Natural killer cell (primary cell): Measurements from ENCODE around the gene MYBPH. TPM values are rescaled to one million over a fixed set of nuclear protein-coding genes. Genes with fewer than 3 reads are reported as not detected.

Experiments used
- ATAC-seq, 3 donors: fragments of 150-1000 bp in 2 of 3; fragments of 200-7000 bp in 1 of 3; cut with Tn5 transposase; 1 replicate in 1 of 3; 2 replicates in 2 of 3; pipeline ENCODE4 v1.10.0; 2021; ENCODE audit warnings: mild to moderate bottlenecking in 2 of 3, moderate library complexity in 2 of 3
- DNase-seq, 2 donors: peaks; one replicate each; pipeline versions ENCODE4 v3.0.0 to v3.0.0-alpha.2; 2013 to 2021; ENCODE audit warnings: mixed read lengths in 1 of 2
- H3K27ac ChIP-seq: one replicate; pipeline ENCODE4 v1.5.1; 2013; ENCODE audit warnings: mild to moderate bottlenecking, low read length
- H3K27me3 ChIP-seq: one replicate; pipeline ENCODE4 v1.6.1; 2013; ENCODE audit warnings: low read length; ENCODE audit not compliant: control insufficient read depth, insufficient read depth
- H3K36me3 ChIP-seq: one replicate; pipeline ENCODE4 v1.6.1; 2013; ENCODE audit warnings: low read length; ENCODE audit not compliant: control insufficient read depth, insufficient read depth
- H3K4me1 ChIP-seq: one replicate; pipeline ENCODE4 v1.6.1; 2013; ENCODE audit warnings: low read length; ENCODE audit not compliant: control insufficient read depth, insufficient read depth
- H3K4me3 ChIP-seq: one replicate; pipeline ENCODE4 v1.5.1; 2013; ENCODE audit warnings: low read length
- H3K9me3 ChIP-seq: one replicate; pipeline ENCODE4 v1.6.1; 2013; ENCODE audit warnings: low read length; ENCODE audit not compliant: control insufficient read depth, insufficient read depth
- H3K27ac Mint-ChIP-seq, 2 donors: one replicate each; pipeline ENCODE4 v1.8.0; 2022; ENCODE audit warnings: mild to moderate bottlenecking in 2 of 2, mixed read lengths in 2 of 2, moderate library complexity in 1 of 2
- H3K27me3 Mint-ChIP-seq, 2 donors: one replicate each; pipeline ENCODE4 v1.8.0; 2022; ENCODE audit warnings: low read depth in 2 of 2, mixed read lengths in 2 of 2
- H3K36me3 Mint-ChIP-seq: one replicate; pipeline ENCODE4 v1.8.0; 2022; ENCODE audit warnings: mixed read lengths
- H3K4me1 Mint-ChIP-seq, 2 donors: one replicate each; pipeline ENCODE4 v1.8.0; 2022; ENCODE audit warnings: mixed read lengths in 2 of 2
- H3K4me3 Mint-ChIP-seq: one replicate; pipeline ENCODE4 v1.8.0; 2022; ENCODE audit warnings: mild to moderate bottlenecking, moderate library complexity, mixed read lengths
- H3K9me3 Mint-ChIP-seq, 2 donors: one replicate each; pipeline ENCODE4 v1.8.0; 2022; ENCODE audit warnings: mixed read lengths in 2 of 2
- WGBS: methylation state at CpG from one replicate; pipeline ENCODE4 v1.1.7; 2013; ENCODE audit warnings: missing lambda C conversion rate; ENCODE audit not compliant: insufficient coverage; 5-methylcytosine and 5-hydroxymethylcytosine counted together
- intact Hi-C: fragments of 100-400 bp; cut with micrococcal nuclease; formaldehyde crosslinking; loops from one replicate; pipeline ENCODE4 v1.14.2; 2022
- total RNA-seq, 4 donors: library from RNA; stranded (reverse); fragments of 120-200 nt in 1 of 4; gene quantifications; one replicate each; pipeline versions ENCODE4 v1.2.3 to v1.2.4, GENCODE V29; 2013 to 2022
- TF ChIP-seq, protein P1 (sequence below): fragments of 200-600 bp; IDR thresholded peaks from one replicate; pipeline ENCODE4 v1.8.0; 2022; ENCODE audit warnings: antibody characterized with exemption

Gene MYBPH
- total RNA-seq, 3 donors from 2014 or later (not counting 1 experiment from before 2014, with no cell fraction given), result not detected

DNA sequence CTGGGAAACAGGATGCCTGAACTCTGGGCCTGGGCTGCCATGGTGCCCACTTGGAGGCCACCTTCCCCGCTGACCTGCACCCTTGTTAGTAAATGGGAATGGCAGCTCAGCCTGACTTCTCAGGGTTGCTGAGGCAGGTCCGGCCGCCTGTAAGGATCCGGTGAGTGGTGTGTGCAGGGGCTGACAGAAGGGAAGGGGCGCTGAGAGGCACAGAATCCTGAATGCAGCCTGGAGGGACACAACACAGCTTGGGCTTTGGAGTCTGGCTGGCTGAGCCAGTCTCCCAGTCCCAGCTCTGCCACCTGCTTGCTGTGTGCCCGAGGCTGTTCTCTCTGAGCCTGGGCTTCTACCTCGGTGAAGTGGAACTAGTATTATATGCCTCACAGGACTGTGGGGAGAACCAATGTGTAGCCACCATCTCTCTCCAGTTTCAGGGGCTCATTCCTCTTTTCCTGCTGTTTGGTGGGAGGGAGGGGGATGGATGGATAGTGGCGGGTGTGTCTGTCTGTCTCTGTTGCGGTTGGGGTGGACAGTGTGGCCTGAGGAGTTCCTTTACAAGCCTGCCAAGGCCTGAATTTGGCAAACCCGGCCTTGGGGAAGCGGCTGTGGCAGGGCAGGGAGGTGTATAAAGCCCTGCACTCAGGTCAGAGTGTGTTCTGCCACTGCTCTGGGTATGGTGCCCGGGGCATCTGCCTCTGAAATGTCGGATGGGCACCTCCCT lies 30.1 kb downstream of the MYBPH start:
- H3K27ac Mint-ChIP-seq, result no peak overlapping the region
- H3K4me1 Mint-ChIP-seq, result no peaks in the 10 kb centered on the region
- 76% methylated on average over 13 of the region's 13 CpGs for WGBS
- intact Hi-C loops, result no loop called here
- H3K27ac ChIP-seq, result no peak overlapping the region
- DNase-seq (no peak), ATAC-seq (no peak)
- H3K4me3 ChIP-seq, result no peak overlapping the region
- H3K27me3 ChIP-seq, result no peaks in the 10 kb centered on the region
- no peak overlapping the region for H3K4me3 Mint-ChIP-seq
- no peaks in the 10 kb centered on the region for H3K9me3 Mint-ChIP-seq
- H3K27me3 Mint-ChIP-seq, result peaks cover 0 to 5% of the 10 kb centered on the region in 2 donors
- no peaks in the 10 kb centered on the region for H3K4me1 ChIP-seq
- H3K36me3 ChIP-seq, result no peaks in the 10 kb centered on the region
- no peaks in the 10 kb centered on the region for H3K9me3 ChIP-seq
- no peaks in the 10 kb centered on the region for H3K36me3 Mint-ChIP-seq
- TF ChIP-seq, protein P1, sequence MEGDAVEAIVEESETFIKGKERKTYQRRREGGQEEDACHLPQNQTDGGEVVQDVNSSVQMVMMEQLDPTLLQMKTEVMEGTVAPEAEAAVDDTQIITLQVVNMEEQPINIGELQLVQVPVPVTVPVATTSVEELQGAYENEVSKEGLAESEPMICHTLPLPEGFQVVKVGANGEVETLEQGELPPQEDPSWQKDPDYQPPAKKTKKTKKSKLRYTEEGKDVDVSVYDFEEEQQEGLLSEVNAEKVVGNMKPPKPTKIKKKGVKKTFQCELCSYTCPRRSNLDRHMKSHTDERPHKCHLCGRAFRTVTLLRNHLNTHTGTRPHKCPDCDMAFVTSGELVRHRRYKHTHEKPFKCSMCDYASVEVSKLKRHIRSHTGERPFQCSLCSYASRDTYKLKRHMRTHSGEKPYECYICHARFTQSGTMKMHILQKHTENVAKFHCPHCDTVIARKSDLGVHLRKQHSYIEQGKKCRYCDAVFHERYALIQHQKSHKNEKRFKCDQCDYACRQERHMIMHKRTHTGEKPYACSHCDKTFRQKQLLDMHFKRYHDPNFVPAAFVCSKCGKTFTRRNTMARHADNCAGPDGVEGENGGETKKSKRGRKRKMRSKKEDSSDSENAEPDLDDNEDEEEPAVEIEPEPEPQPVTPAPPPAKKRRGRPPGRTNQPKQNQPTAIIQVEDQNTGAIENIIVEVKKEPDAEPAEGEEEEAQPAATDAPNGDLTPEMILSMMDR, result no peak

DNA sequence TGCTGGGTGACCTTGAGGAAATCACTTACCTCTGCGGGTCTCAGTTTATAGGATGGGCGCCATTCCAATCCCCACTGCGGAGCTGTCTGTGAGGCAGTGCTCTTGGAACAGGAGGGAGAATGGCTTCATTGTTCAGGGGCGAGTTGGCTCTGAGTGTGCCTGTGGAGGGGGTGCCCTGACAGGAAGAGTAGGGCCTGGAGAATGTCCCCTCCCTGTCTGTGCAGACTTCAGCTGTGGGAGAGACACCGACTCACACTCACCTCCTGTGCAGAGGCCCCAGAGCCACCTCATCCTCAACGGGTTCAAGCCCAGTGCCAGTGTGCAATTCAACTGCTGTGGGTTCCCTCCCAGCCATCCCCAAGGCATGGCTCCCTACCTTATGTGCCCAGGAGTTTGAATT lies 31.0 kb downstream of the MYBPH start:
- no peak overlapping the region for H3K4me3 Mint-ChIP-seq
- Histone ChIP-seq H3K27me3 (no peaks in the 10 kb centered on the region), H3K27ac (no peak overlapping the region), H3K4me3 (no peak overlapping the region), H3K36me3 (no peaks in the 10 kb centered on the region), H3K4me1 (no peaks in the 10 kb centered on the region), H3K9me3 (no peaks in the 10 kb centered on the region)
- peaks cover 0 to 3% of the 10 kb centered on the region in 2 donors for H3K27me3 Mint-ChIP-seq
- WGBS, result 87% methylated on average over 6 of the region's 6 CpGs
- no peak for ATAC-seq
- no peaks in the 10 kb centered on the region for H3K9me3 Mint-ChIP-seq
- DNase-seq, result no peak
- no peak overlapping the region for H3K27ac Mint-ChIP-seq
- H3K36me3 Mint-ChIP-seq, result no peaks in the 10 kb centered on the region
- intact Hi-C loops, result no loop called here
- no peaks in the 10 kb centered on the region for H3K4me1 Mint-ChIP-seq
- TF ChIP-seq, protein P1, result no peak

DNA sequence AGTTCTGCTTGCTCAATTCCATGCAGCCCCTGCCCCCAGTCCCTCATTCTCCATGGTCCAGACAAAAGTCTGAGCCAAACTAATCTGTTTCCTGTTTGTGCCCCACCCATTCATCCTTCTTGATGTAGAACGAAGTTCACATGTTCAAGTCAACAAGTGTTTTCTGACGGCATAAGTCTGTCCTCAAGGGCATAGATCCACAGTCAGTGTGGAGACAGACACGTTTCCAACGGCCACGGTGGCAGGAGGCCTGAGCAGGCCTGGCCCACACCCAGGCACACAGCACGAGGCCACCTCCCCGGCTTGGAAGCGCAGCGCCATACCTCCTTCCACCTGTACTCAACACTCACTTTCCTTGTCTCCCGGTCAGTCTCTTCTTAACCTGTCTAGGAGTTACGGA lies 32.0 kb downstream of the MYBPH start:
- no peak overlapping the region for H3K4me3 ChIP-seq
- Mint-ChIP-seq H3K4me1 (no peaks in the 10 kb centered on the region), H3K27ac (no peak overlapping the region), H3K9me3 (no peaks in the 10 kb centered on the region), H3K36me3 (no peaks in the 10 kb centered on the region), H3K4me3 (no peak overlapping the region), H3K27me3 (peaks cover 0 to 3% of the 10 kb centered on the region in 2 donors)
- H3K27ac ChIP-seq, result no peak overlapping the region
- TF ChIP-seq, protein P1, result no peak
- intact Hi-C loops, result no loop called here
- no peaks in the 10 kb centered on the region for H3K9me3 ChIP-seq
- ATAC-seq (no peak), DNase-seq (no peak)
- no peaks in the 10 kb centered on the region for H3K36me3 ChIP-seq
- H3K27me3 ChIP-seq, result no peaks in the 10 kb centered on the region
- no peaks in the 10 kb centered on the region for H3K4me1 ChIP-seq
- 93% methylated on average over 11 of the region's 11 CpGs for WGBS
